HEK293 (cell line): ENCODE measurements around the gene POSTN.

Experiments used
- GLIS1 ChIP-seq: fragments of 450-650 bp; formaldehyde crosslinking; IDR thresholded peaks from 2 replicates; pipeline ENCODE4 v1.5.1; 2016; ENCODE audit warnings: missing biosample characterization, missing genetic modification characterization
- HIC1 ChIP-seq: fragments of 450-650 bp; formaldehyde crosslinking; IDR thresholded peaks from 2 replicates; pipeline ENCODE4 v1.5.1; 2016; ENCODE audit warnings: missing biosample characterization, missing genetic modification characterization
- PRDM10 ChIP-seq: fragments of 450-650 bp; formaldehyde crosslinking; IDR thresholded peaks from 2 replicates; pipeline ENCODE4 v1.5.1; 2016; ENCODE audit warnings: missing biosample characterization, missing genetic modification characterization
- ZNF341 ChIP-seq: fragments of 450-650 bp; formaldehyde crosslinking; IDR thresholded peaks from 2 replicates; pipeline ENCODE4; 2016; ENCODE audit warnings: low read depth, missing biosample characterization, missing genetic modification characterization
- ZNF449 ChIP-seq: fragments of 450-650 bp; formaldehyde crosslinking; IDR thresholded peaks from 2 replicates; pipeline ENCODE4 v1.5.1; 2017; ENCODE audit warnings: missing biosample characterization, mild to moderate bottlenecking, missing genetic modification characterization, moderate library complexity
- ZNF513 ChIP-seq: fragments of 450-650 bp; IDR thresholded peaks from 2 replicates; pipeline ENCODE4 v1.5.1; 2018; ENCODE audit warnings: missing biosample characterization, missing genetic modification characterization
- ZNF555 ChIP-seq: fragments of 450-650 bp; formaldehyde crosslinking; conservative IDR thresholded peaks from 2 replicates; pipeline ENCODE4 v1.5.1; 2017; ENCODE audit warnings: missing biosample characterization, mild to moderate bottlenecking, missing genetic modification characterization, inconsistent platforms
- TF ChIP-seq, protein P1 (sequence below): fragments of 450-650 bp; formaldehyde crosslinking; IDR thresholded peaks from 2 replicates; pipeline ENCODE4 v1.5.1; 2016; ENCODE audit warnings: missing biosample characterization, missing genetic modification characterization
- TF ChIP-seq, protein P2 (sequence below): fragments of 450-650 bp; formaldehyde crosslinking; IDR thresholded peaks from 2 replicates; pipeline ENCODE4 v1.5.1; 2016; ENCODE audit warnings: missing biosample characterization, missing genetic modification characterization
- TF ChIP-seq, protein P3 (sequence below): fragments of 450-650 bp; formaldehyde crosslinking; IDR thresholded peaks from 2 replicates; pipeline ENCODE4 v1.5.1; 2016; ENCODE audit warnings: missing biosample characterization, missing genetic modification characterization

GRCh38 chr13:37531049-37531448 is 67.5 kb downstream of the POSTN start:
- no peak for TF ChIP-seq ZNF555 (tag by site-specific recombination)
- TF ChIP-seq ZNF341 = no peak
- TF ChIP-seq, protein P1, sequence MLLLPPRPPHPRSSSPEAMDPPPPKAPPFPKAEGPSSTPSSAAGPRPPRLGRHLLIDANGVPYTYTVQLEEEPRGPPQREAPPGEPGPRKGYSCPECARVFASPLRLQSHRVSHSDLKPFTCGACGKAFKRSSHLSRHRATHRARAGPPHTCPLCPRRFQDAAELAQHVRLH (tag by site-specific recombination) = no peak
- TF ChIP-seq ZNF449 (tag by site-specific recombination) = no peak
- TF ChIP-seq, protein P2, sequence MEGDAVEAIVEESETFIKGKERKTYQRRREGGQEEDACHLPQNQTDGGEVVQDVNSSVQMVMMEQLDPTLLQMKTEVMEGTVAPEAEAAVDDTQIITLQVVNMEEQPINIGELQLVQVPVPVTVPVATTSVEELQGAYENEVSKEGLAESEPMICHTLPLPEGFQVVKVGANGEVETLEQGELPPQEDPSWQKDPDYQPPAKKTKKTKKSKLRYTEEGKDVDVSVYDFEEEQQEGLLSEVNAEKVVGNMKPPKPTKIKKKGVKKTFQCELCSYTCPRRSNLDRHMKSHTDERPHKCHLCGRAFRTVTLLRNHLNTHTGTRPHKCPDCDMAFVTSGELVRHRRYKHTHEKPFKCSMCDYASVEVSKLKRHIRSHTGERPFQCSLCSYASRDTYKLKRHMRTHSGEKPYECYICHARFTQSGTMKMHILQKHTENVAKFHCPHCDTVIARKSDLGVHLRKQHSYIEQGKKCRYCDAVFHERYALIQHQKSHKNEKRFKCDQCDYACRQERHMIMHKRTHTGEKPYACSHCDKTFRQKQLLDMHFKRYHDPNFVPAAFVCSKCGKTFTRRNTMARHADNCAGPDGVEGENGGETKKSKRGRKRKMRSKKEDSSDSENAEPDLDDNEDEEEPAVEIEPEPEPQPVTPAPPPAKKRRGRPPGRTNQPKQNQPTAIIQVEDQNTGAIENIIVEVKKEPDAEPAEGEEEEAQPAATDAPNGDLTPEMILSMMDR (tag by site-specific recombination) = no peak
- TF ChIP-seq HIC1 = no peak
- TF ChIP-seq, protein P3, sequence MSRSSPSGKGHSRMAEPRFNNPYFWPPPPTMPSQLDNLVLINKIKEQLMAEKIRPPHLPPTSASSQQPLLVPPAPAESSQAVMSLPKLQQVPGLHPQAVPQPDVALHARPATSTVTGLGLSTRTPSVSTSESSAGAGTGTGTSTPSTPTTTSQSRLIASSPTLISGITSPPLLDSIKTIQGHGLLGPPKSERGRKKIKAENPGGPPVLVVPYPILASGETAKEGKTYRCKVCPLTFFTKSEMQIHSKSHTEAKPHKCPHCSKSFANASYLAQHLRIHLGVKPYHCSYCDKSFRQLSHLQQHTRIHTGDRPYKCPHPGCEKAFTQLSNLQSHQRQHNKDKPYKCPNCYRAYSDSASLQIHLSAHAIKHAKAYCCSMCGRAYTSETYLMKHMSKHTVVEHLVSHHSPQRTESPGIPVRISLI (tag by site-specific recombination) = no peak
- no peak for TF ChIP-seq ZNF513 (tag by site-specific recombination)
- TF ChIP-seq PRDM10 (tag by site-specific recombination) = no peak
- no peak for TF ChIP-seq GLIS1 (tag by site-specific recombination)
